Measurements from ENCODE around the gene CELA2B.

GRCh38 chr1:15451014-15451722, 24.7 kb upstream of the CELA2B start:
- TF ChIP-seq PATZ1 (CRISPR knock-in tag; IDR thresholded peaks at IDR 0.05; ENCODE audit: borderline replicate concordance) = no peak
- TF ChIP-seq ZFP30 (CRISPR knock-in tag; IDR thresholded peaks at IDR 0.05) = no peak
- TF ChIP-seq ZNF70 (CRISPR knock-in tag; IDR thresholded peaks at IDR 0.05) = no peak
- no peak for TF ChIP-seq CSRNP3 (CRISPR knock-in tag; IDR thresholded peaks at IDR 0.05)
- no peak for TF ChIP-seq RARB (CRISPR knock-in tag; IDR thresholded peaks at IDR 0.05)
- no peak for TF ChIP-seq CSDC2 (CRISPR knock-in tag; IDR thresholded peaks at IDR 0.05)
- TF ChIP-seq ARNTL (CRISPR knock-in tag; IDR thresholded peaks at IDR 0.05; ENCODE audit: borderline replicate concordance, low read depth) = no peak
- TF ChIP-seq ISL1 (CRISPR knock-in tag; IDR thresholded peaks at IDR 0.05) = no peak
- TF ChIP-seq ZNF8 (CRISPR knock-in tag; IDR thresholded peaks at IDR 0.05) = no peak
- TF ChIP-seq ZFP3 (CRISPR knock-in tag; IDR thresholded peaks at IDR 0.05) = no peak
